ENCODE results near the gene NCKAP5. TPM values are rescaled to one million over a fixed set of nuclear protein-coding genes. Genes with fewer than 3 reads are reported as not detected.

The NCKAP5 gene
- total and polyA plus RNA-seq, 2 of the 8 experiments (the other 6 are each of a cell fraction or from before 2014, with no cell fraction given), result 0.27 to 0.86 TPM

DNA sequence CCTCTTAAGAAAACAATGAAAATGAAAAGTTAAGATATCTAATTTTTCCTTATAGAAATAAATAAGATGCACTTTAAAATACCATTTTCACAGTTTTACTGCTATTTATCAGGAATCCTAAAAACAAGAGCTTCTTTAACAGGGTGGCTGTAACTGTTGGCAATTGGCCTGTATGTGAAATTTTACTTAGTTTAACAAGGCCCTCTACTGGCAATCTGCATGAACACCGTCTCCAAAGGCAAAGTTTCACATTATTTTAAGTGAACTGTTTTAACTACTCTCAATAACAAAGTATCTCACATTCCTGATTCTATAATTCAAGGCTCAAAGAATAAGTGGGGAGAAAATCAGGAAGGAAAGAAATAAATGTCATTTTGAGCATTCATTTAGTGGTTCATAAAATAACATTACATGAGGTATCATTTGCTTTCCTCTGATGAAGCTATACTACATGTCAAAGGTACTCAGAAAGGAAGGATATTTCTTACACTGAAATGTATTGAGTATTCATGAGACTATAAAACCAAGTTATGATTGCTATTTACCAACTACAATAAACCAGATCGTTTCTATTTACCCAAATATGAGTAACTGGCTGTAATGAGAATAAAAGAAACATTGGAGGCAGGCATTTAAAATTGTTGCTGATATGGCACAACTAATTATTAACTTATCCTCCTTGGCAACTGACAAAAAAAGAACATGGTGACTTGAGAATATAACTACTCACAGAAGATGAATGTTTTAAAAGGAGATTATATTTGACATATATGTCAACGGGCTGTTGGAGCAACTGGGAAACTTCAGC is 7.0 kb downstream of the NCKAP5 start:
- Histone ChIP-seq H2BK15ac (ENCODE audit: low read length) (no peak overlapping the region), H3K56ac (replicated peaks; ENCODE audit: insufficient read length, low read depth, low read length) (no peak overlapping the region), H3K9ac (replicated peaks in 1 of 4; ENCODE audit: extremely low read depth in 1 of 4, low read depth in 3 of 4, low read length in 3 of 4) (no peak overlapping the region), H2BK5ac (ENCODE audit: low read depth, low read length) (no peak overlapping the region), H2BK20ac (ENCODE audit: low read length) (no peak overlapping the region), H3K14ac (ENCODE audit: insufficient read length) (no peak overlapping the region), H3K4me2 (ENCODE audit: insufficient read depth in 1 of 2, low read depth in 2 of 2, low read length in 2 of 2) (no peak overlapping the region), H3K23me2 (ENCODE audit: low read depth, low read length) (no peaks in the 10 kb centered on the region), H3K23ac (ENCODE audit: insufficient read length) (no peak overlapping the region), H2AK5ac (ENCODE audit: low read depth, low read length) (no peak overlapping the region), H2AFZ (ENCODE audit: low read length) (no peak overlapping the region), H3K4me1 (replicated peaks in 1 of 4; ENCODE audit: control insufficient read depth in 3 of 4, insufficient read depth in 4 of 4, low read length in 3 of 4) (no peaks in the 10 kb centered on the region; a peak in 1 of 7 replicates), H4K8ac (ENCODE audit: extremely low read depth, insufficient read depth, low read length) (no peak overlapping the region), H3K9me3 (ENCODE audit: insufficient read depth in 2 of 2, low read depth in 1 of 2, low read length in 1 of 2) (no peaks in the 10 kb centered on the region), H3K4me3 (ENCODE audit: extremely low read depth in 1 of 4, insufficient read depth in 2 of 4, low read depth in 3 of 4, low read length in 4 of 4) (no peak overlapping the region), H3K18ac (ENCODE audit: extremely low read depth, low read length) (no peak overlapping the region), H2BK12ac (ENCODE audit: low read depth, low read length) (no peak overlapping the region), H3K79me2 (ENCODE audit: control insufficient read depth in 1 of 2, insufficient read depth in 2 of 2, low read length in 2 of 2) (no peaks in the 10 kb centered on the region), H3K4ac (replicated peaks; ENCODE audit: insufficient read length, low read depth, low read length) (no peak overlapping the region), H2BK120ac (replicated peaks; ENCODE audit: low read depth, low read length) (no peak overlapping the region), H3K27ac (ENCODE audit: low read depth, low read length) (no peak overlapping the region), H4K91ac (replicated peaks; ENCODE audit: insufficient read length, low read length) (no peak overlapping the region), H3K36me3 (ENCODE audit: control insufficient read depth in 2 of 4, insufficient read depth in 4 of 4, low read length in 3 of 4) (no peaks in the 10 kb centered on the region), H4K20me1 (replicated peaks in 1 of 2; ENCODE audit: control insufficient read depth in 1 of 2, insufficient read depth in 2 of 2, low read length in 2 of 2) (no peaks in the 10 kb centered on the region), H3K27me3 (replicated peaks in 1 of 4; ENCODE audit: control insufficient read depth in 3 of 4, extremely low read depth in 1 of 4, insufficient read depth in 3 of 4, low read length in 3 of 4) (peaks cover 0 to 1% (median 0%) of the 10 kb centered on the region in 4 experiments; a peak in 1 of 7 replicates), H3K79me1 (ENCODE audit: low read depth, low read length) (no peaks in the 10 kb centered on the region), H4K5ac (ENCODE audit: insufficient read length, low read depth, low read length) (no peak overlapping the region)
- ChIA-PET CTCF (ENCODE audit: partially characterized antibody) (interaction anchor here (0.7 to 4.9 kb wide), 27 partner anchors 8 to 412 kb away, joined by 3 to 42 read pairs (median 4); no protein-coding TSS in a partner anchor), POLR2A (ENCODE audit: partially characterized antibody) (no interaction called here)
- WGBS, 2 experiments (ENCODE audit: extremely low coverage in 1 of 2, insufficient coverage in 1 of 2, insufficient read length in 1 of 2, insufficient replicate concordance in 2 of 2, low coverage in 1 of 2, low lambda C conversion rate in 2 of 2, missing lambda C conversion rate in 1 of 2), result 49% methylated on average over 3 of the region's 3 CpGs; no CpG with 5 or more reads in 1 of the 2 experiments
- DNase-seq (ENCODE audit: low read depth in 1 of 2, low spot score in 2 of 2), result no peak
- no peak for FAIRE-seq
- peak in 2 of 3 experiments; percentile 56 to 64; a peak in 3 of 4 replicates for TF ChIP-seq CTCF (IDR thresholded peaks at IDR 0.05; ENCODE audit: control extremely low read depth in 1 of 3, insufficient read depth in 1 of 3, low read depth in 1 of 3, low read length in 3 of 3)
- TF ChIP-seq RFX5 (IDR thresholded peaks at IDR 0.05; ENCODE audit: borderline replicate concordance, low read depth, low read length), result no peak
- TF ChIP-seq KDM1A (IDR thresholded peaks at IDR 0.05; ENCODE audit: borderline replicate concordance, low read length), result no peak
- TF ChIP-seq RAD21 (IDR thresholded peaks at IDR 0.05 in 1 of 2, conservative IDR thresholded peaks at IDR 0.05 in 1 of 2; ENCODE audit: low read depth in 2 of 2, low read length in 2 of 2), result peak; percentile 77 to 80
